Sigmoid colon (tissue), 7 donors: ENCODE data around the gene DUXB. TPM values are rescaled to one million over a fixed set of nuclear protein-coding genes. Genes with fewer than 3 reads are reported as not detected.

Experiments
- DNase-seq: peaks from one replicate; pipeline ENCODE4 v3.0.0-alpha.2; 2019
- H3K27ac ChIP-seq, 4 donors: fragments of 200-600 bp; sonication (generic); one replicate each; pipeline ENCODE4 v1.5.1; 2016 to 2019; ENCODE audit warnings: mild to moderate bottlenecking in 1 of 4
- H3K27me3 ChIP-seq, 3 donors: fragments of 200-600 bp; sonication (generic); one replicate each; pipeline ENCODE4 v1.5.1; 2019; ENCODE audit warnings: mild to moderate bottlenecking in 1 of 3
- H3K36me3 ChIP-seq, 4 donors: fragments of 200-600 bp; sonication (generic); one replicate each; pipeline ENCODE4 v1.5.1; 2016 to 2019
- H3K4me1 ChIP-seq, 4 donors: fragments of 200-600 bp; sonication (generic); one replicate each; pipeline ENCODE4 v1.5.1; 2017 to 2019
- H3K4me3 ChIP-seq, 4 donors: fragments of 200-600 bp; sonication (generic); one replicate each; pipeline ENCODE4 v1.5.1; 2017 to 2019; ENCODE audit warnings: mild to moderate bottlenecking in 2 of 4, moderate library complexity in 1 of 4
- H3K9me3 ChIP-seq, 4 donors: fragments of 200-600 bp in 3 of 4; sonication (generic) in 3 of 4; one replicate each; pipeline versions ENCODE4 v1.5.1 to v1.6.1; 2013 to 2019
- CTCF ChIP-seq, 4 experiments: fragments of 450-650 bp in 3 of 4; fragments of 200-600 bp in 1 of 4; IDR thresholded peaks; one replicate each; pipeline ENCODE4 v1.5.1; 2016 to 2019; ENCODE audit warnings: antibody characterized with exemption in 4 of 4, mild to moderate bottlenecking in 3 of 4, moderate library complexity in 2 of 4
- EP300 ChIP-seq, 4 donors: sonication (generic); formaldehyde crosslinking; IDR thresholded peaks; one replicate each; pipeline ENCODE4 v1.6.1; 2017; ENCODE audit warnings: antibody characterized with exemption in 4 of 4
- POLR2A ChIP-seq, 2 donors: fragments of 450-650 bp; IDR thresholded peaks; one replicate each; pipeline ENCODE4 v1.6.1; 2016; ENCODE audit warnings: antibody characterized with exemption in 2 of 2, mild to moderate bottlenecking in 2 of 2, moderate library complexity in 2 of 2
- POLR2AphosphoS5 ChIP-seq, 4 donors: sonication (generic); formaldehyde crosslinking; IDR thresholded peaks; one replicate each; pipeline ENCODE4 v1.6.1; 2017; ENCODE audit warnings: antibody characterized with exemption in 4 of 4
- WGBS, 2 donors: extraction: QIAGEN DNeasy Blood & Tissue Kit; methylation state at CpG; one replicate each; pipeline ENCODE4 v1.1.7; 2013; 5-methylcytosine and 5-hydroxymethylcytosine counted together
- intact Hi-C: fragments of 100-400 bp; cut with DNase I; formaldehyde crosslinking; loops from one replicate; pipeline ENCODE4 v1.15.1; 2023
- polyA plus RNA-seq, 3 donors: library from polyadenylated mRNA; stranded (reverse); fragments of 200-250 nt; gene quantifications; one replicate each; pipeline ENCODE4 v1.2.3, GENCODE V29; 2013
- total RNA-seq, 4 donors: library from RNA; depleted of rRNA; stranded (reverse); fragments of >200 nt; gene quantifications; one replicate each; pipeline ENCODE4 v1.1.0, GENCODE V29; 2016
- donor health status: healthy with polysubstance abuse.
- donor health status: Bipolar disorder and iron deficiency.
- donor health status: healthy.

Gene DUXB
- total and polyA plus RNA-seq, 7 donors = not detected

DNA sequence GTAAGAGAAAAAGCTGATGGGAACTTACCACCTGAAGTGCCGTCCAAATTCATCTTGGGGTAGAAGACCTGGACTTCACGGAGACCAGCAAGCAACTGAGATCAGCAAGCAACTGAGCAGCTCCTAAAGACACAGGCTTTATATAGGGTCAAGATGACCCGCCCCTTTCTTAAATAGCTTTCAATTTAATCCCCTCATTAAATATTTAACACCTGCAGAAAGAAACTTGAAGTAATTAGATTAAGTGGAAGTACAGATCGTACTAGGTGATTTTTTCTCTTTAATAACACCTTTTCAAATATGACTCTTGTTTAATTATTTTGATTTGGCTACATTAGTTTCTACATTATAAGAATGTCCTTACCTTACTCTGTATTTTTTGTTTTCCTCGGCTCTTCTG is 25.1 kb upstream of the DUXB start, which contains the start of gene CPHXL:
CPHXL (minus strand) TSS at position 101 of the 400 bp plus-strand sequence; CDS start at position 53, 48 bp downstream.
- H3K4me3 ChIP-seq = no peak within 1 kb of the TSS
- no peaks in the 10 kb centered on the region for H3K27me3 ChIP-seq
- no peaks in the 10 kb centered on the region for H3K36me3 ChIP-seq
- WGBS, 2 donors = 85 to 91% methylated on average over 5 of the region's 5 CpGs
- no peak within 1 kb of the TSS for H3K27ac ChIP-seq
- no peaks in the 10 kb centered on the region for H3K4me1 ChIP-seq
- no peak for DNase-seq
- no peak for TF ChIP-seq POLR2AphosphoS5 (IDR thresholded peaks at IDR 0.05)
- TF ChIP-seq POLR2A (IDR thresholded peaks at IDR 0.05) = no peak
- TF ChIP-seq EP300 (IDR thresholded peaks at IDR 0.05) = no peak
- TF ChIP-seq CTCF (IDR thresholded peaks at IDR 0.05) = no peak
- no peaks in the 10 kb centered on the region for H3K9me3 ChIP-seq
- intact Hi-C loops = no loop called here

- Histone ChIP-seq H3K36me3 (no peaks in the 10 kb centered on the region), H3K27ac (no peak overlapping the region), H3K4me3 (no peak overlapping the region), H3K9me3 (no peaks in the 10 kb centered on the region), H3K4me1 (no peaks in the 10 kb centered on the region), H3K27me3 (no peaks in the 10 kb centered on the region)
- TF ChIP-seq POLR2A (IDR thresholded peaks at IDR 0.05) = no peak
- TF ChIP-seq EP300 (IDR thresholded peaks at IDR 0.05) = no peak
- TF ChIP-seq POLR2AphosphoS5 (IDR thresholded peaks at IDR 0.05) = no peak
- TF ChIP-seq CTCF (IDR thresholded peaks at IDR 0.05) = no peak
- no peak for DNase-seq
- WGBS, 2 donors = 86 to 88% methylated on average over 4 of the region's 4 CpGs
- intact Hi-C loops = no loop called here
These were observed 17.2 kb upstream of the DUXB start for GRCh38 chr16:75718452-75718851.

DNA sequence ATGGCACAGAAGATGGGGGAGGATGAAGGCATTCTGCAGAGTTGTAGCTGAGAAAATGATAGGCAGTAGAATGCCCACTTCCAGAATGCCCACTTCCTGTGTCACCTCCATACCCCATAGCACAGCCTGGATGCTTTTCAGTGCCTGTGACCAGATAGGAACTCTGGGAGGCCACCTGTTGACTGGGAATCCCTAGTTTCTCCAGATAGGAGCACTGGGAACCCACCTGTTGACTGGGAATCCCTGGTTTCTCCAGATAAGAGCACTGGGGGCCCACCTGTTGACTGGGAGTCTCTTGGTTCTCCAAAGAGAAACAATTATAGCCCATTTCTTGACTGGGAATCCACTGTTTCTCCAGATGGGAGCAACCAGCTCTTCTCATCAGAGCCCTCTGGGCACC is 13.4 kb upstream of the DUXB start:
- Histone ChIP-seq H3K27ac (no peak overlapping the region), H3K36me3 (no peaks in the 10 kb centered on the region)

DNA sequence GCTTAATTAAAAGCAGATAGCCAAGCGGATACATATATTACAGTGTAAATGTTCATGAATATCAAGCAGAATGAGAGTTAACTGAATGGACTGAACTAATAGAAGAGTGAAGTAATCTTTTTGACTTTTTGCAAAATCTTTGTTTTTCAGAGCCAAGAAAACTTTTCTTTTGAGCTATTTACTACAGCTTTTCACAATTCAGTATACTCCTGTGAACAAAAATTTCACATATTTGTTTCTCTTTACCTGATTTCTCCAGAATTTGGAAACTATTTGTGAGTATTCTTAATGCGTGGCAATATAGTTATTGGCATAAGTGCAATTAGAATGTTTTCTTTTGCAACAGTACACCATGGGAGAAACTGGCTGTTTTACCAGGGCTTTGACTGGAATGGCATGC is 9.1 kb upstream of the DUXB start:
- H3K27me3 ChIP-seq = no peaks in the 10 kb centered on the region
- intact Hi-C loops = no loop called here

More for the DNA sequence above, 13.4 kb upstream of the DUXB start:
- TF ChIP-seq CTCF (IDR thresholded peaks at IDR 0.05) = no peak
- no peak for TF ChIP-seq POLR2AphosphoS5 (IDR thresholded peaks at IDR 0.05)
- no peak for TF ChIP-seq POLR2A (IDR thresholded peaks at IDR 0.05)
- no peak for TF ChIP-seq EP300 (IDR thresholded peaks at IDR 0.05)
- no peak for DNase-seq
- H3K9me3 ChIP-seq = no peaks in the 10 kb centered on the region
- intact Hi-C loops = no loop called here
- H3K27me3 ChIP-seq = no peaks in the 10 kb centered on the region
- no peaks in the 10 kb centered on the region for H3K4me1 ChIP-seq
- H3K4me3 ChIP-seq = no peak overlapping the region

More for the DNA sequence above, 9.1 kb upstream of the DUXB start:
- no peak for DNase-seq
- Histone ChIP-seq H3K4me1 (no peaks in the 10 kb centered on the region), H3K36me3 (no peaks in the 10 kb centered on the region), H3K4me3 (no peak overlapping the region), H3K9me3 (no peaks in the 10 kb centered on the region), H3K27ac (no peak overlapping the region)
- 96% methylated on average over 2 of the region's 2 CpGs for WGBS, 2 donors
- no peak for TF ChIP-seq EP300 (IDR thresholded peaks at IDR 0.05)
- TF ChIP-seq CTCF (IDR thresholded peaks at IDR 0.05) = no peak
- TF ChIP-seq POLR2A (IDR thresholded peaks at IDR 0.05) = no peak
- TF ChIP-seq POLR2AphosphoS5 (IDR thresholded peaks at IDR 0.05) = no peak
